Activated CD4-positive, alpha-beta memory T cell treated with anti-CD3 and anti-CD28 coated beads, Interleukin-2, amount 10 ng/mL, durations not matched to agents 7 days and 5 days (primary cell): ENCODE results near the gene KCNN1. TPM values are rescaled to one million over a fixed set of nuclear protein-coding genes. Genes with fewer than 3 reads are reported as not detected.
A peak's percentile ranks its signal among the peaks of the same experiment; 100 is the strongest.

Experiments used
- CTCF ChIA-PET: fragments of 350-600 bp; sonication (Branson Sonifier 250); formaldehyde crosslinking; loops from one replicate; lab custom pipeline; 2021; ENCODE audit warnings: antibody characterized with exemption, inconsistent platforms; lab: Charles Lee
- POLR2A ChIA-PET: fragments of 350-600 bp; sonication (Branson Sonifier 250); formaldehyde crosslinking; loops from one replicate; lab custom pipeline; 2021; ENCODE audit warnings: antibody characterized with exemption; lab: Charles Lee
- DNase-seq: peaks from one replicate; pipeline ENCODE4 v3.0.0-alpha.2; 2020
- H3K27ac Mint-ChIP-seq: one replicate; pipeline ENCODE4 v1.8.0; 2021; ENCODE audit warnings: mild to moderate bottlenecking, mixed read lengths
- H3K27me3 Mint-ChIP-seq: one replicate; pipeline ENCODE4 v1.8.0; 2021; ENCODE audit warnings: mixed read lengths
- H3K36me3 Mint-ChIP-seq: one replicate; pipeline ENCODE4 v1.8.0; 2021; ENCODE audit warnings: low read depth, mixed read lengths
- H3K4me1 Mint-ChIP-seq: one replicate; pipeline ENCODE4 v1.8.0; 2021; ENCODE audit warnings: mixed read lengths
- H3K4me3 Mint-ChIP-seq: one replicate; pipeline ENCODE4 v1.8.0; 2021; ENCODE audit warnings: mild to moderate bottlenecking, mixed read lengths
- H3K9me3 Mint-ChIP-seq: one replicate; pipeline ENCODE4 v1.8.0; 2021; ENCODE audit warnings: mixed read lengths
- total RNA-seq, 2 experiments: library from RNA; stranded (reverse); gene quantifications; one replicate each; pipeline ENCODE4 v1.2.3, GENCODE V29; 2021

Gene KCNN1
- total RNA-seq, 2 experiments from 2014 or later = not detected

GRCh38 chr19:17937371-17937900 is 29.5 kb upstream of the KCNN1 start:
- no peaks in the 10 kb centered on the region for H3K36me3 Mint-ChIP-seq
- peaks cover 12% of the 10 kb centered on the region for H3K4me1 Mint-ChIP-seq
- ChIA-PET CTCF (interaction anchor here (0.9 to 4.6 kb wide), 19 partner anchors 8 to 316 kb away, joined by 3 to 148 read pairs (median 4); partner anchors contain the start of genes ARRDC2, RPL18A and SLC5A5), POLR2A (interaction anchor here (0.8 to 1.6 kb wide), 5 partner anchors 57 to 153 kb away, joined by 3 to 11 read pairs (median 4); partner anchors contain the start of gene RPL18A)
- DNase-seq = no peak
- H3K27ac Mint-ChIP-seq = no peak overlapping the region
- H3K4me3 Mint-ChIP-seq = no peak overlapping the region
- no peaks in the 10 kb centered on the region for H3K27me3 Mint-ChIP-seq
- H3K9me3 Mint-ChIP-seq = no peaks in the 10 kb centered on the region

GRCh38 chr19:17938092-17938845 is 28.6 kb upstream of the KCNN1 start:
- Mint-ChIP-seq H3K36me3 (no peaks in the 10 kb centered on the region), H3K4me1 (peaks cover 8% of the 10 kb centered on the region), H3K27me3 (no peaks in the 10 kb centered on the region), H3K4me3 (no peak overlapping the region), H3K9me3 (no peaks in the 10 kb centered on the region), H3K27ac (no peak overlapping the region)
- ChIA-PET CTCF (interaction anchor here (0.8 to 4.6 kb wide), 23 partner anchors 9 to 316 kb away, joined by 3 to 148 read pairs (median 4); partner anchors contain the start of genes ARRDC2, RPL18A and SLC5A5), POLR2A (interaction anchor here (0.8 to 2.1 kb wide), 8 partner anchors 56 to 187 kb away, joined by 3 to 11 read pairs (median 4); partner anchors contain the start of genes FCHO1 and RPL18A)
- peak; percentile 87 for DNase-seq

GRCh38 chr19:17942181-17942580 is 24.7 kb upstream of the KCNN1 start:
- Mint-ChIP-seq H3K4me1 (peaks cover 9% of the 10 kb centered on the region), H3K36me3 (no peaks in the 10 kb centered on the region), H3K27me3 (no peaks in the 10 kb centered on the region), H3K27ac (no peak overlapping the region), H3K9me3 (no peaks in the 10 kb centered on the region), H3K4me3 (no peak overlapping the region)
- CTCF ChIA-PET = interaction anchor here (6.8 kb wide), 1 partner anchor 54 kb away, joined by 55 read pairs; no protein-coding TSS in a partner anchor
- DNase-seq = no peak
- POLR2A ChIA-PET = interaction anchor here (1.4 kb wide), 1 partner anchor 52 kb away, joined by 3 read pairs; no protein-coding TSS in a partner anchor

- Mint-ChIP-seq H3K27me3 (no peaks in the 10 kb centered on the region), H3K4me1 (peaks cover 13% of the 10 kb centered on the region), H3K4me3 (no peak overlapping the region), H3K27ac (no peak overlapping the region), H3K9me3 (no peaks in the 10 kb centered on the region), H3K36me3 (no peaks in the 10 kb centered on the region)
- CTCF ChIA-PET = interaction anchor here (6.8 kb wide), 1 partner anchor 53 kb away, joined by 55 read pairs; no protein-coding TSS in a partner anchor
- POLR2A ChIA-PET = interaction anchor here (1.4 kb wide), 1 partner anchor 52 kb away, joined by 3 read pairs; no protein-coding TSS in a partner anchor
- no peak for DNase-seq
These were observed 24.2 kb upstream of the KCNN1 start for GRCh38 chr19:17942582-17943273.

- H3K27me3 Mint-ChIP-seq = no peaks in the 10 kb centered on the region
- peaks cover 13% of the 10 kb centered on the region for H3K4me1 Mint-ChIP-seq
- no peak overlapping the region for H3K27ac Mint-ChIP-seq
- ChIA-PET CTCF (interaction anchor here (6.8 kb wide), 1 partner anchor 52 kb away, joined by 55 read pairs; no protein-coding TSS in a partner anchor), POLR2A (interaction anchor here (1.4 kb wide), 1 partner anchor 51 kb away, joined by 3 read pairs; no protein-coding TSS in a partner anchor)
- H3K9me3 Mint-ChIP-seq = no peaks in the 10 kb centered on the region
- no peaks in the 10 kb centered on the region for H3K36me3 Mint-ChIP-seq
- no peak overlapping the region for H3K4me3 Mint-ChIP-seq
- no peak for DNase-seq
These were observed 23.4 kb upstream of the KCNN1 start for GRCh38 chr19:17943274-17944221.

- H3K9me3 Mint-ChIP-seq = no peaks in the 10 kb centered on the region
- DNase-seq = no peak
- H3K4me1 Mint-ChIP-seq = peaks cover 19% of the 10 kb centered on the region
- H3K36me3 Mint-ChIP-seq = no peaks in the 10 kb centered on the region
- H3K27me3 Mint-ChIP-seq = peaks cover 6% of the 10 kb centered on the region
- POLR2A ChIA-PET = no interaction called here
- no peak overlapping the region for H3K4me3 Mint-ChIP-seq
- CTCF ChIA-PET = interaction anchor here (5.0 to 6.8 kb wide), 2 partner anchors 11 to 52 kb away, joined by 16 to 55 read pairs; partner anchors contain the start of gene CCDC124
- H3K27ac Mint-ChIP-seq = no peak overlapping the region
These were observed 22.6 kb upstream of the KCNN1 start for GRCh38 chr19:17944301-17944700.

- H3K27me3 Mint-ChIP-seq = peaks cover 31% of the 10 kb centered on the region
- no peak for DNase-seq
- H3K4me1 Mint-ChIP-seq = peaks cover 36% of the 10 kb centered on the region
- CTCF ChIA-PET = interaction anchor here (0.5 to 6.8 kb wide), 8 partner anchors 9 to 208 kb away, joined by 3 to 55 read pairs (median 3); partner anchors contain the start of gene CCDC124
- POLR2A ChIA-PET = interaction anchor here (0.6 to 2.1 kb wide), 4 partner anchors 14 to 333 kb away, joined by 3 to 10 read pairs (median 4); partner anchors contain the start of genes CCDC124 and RPL18A
- no peaks in the 10 kb centered on the region for H3K36me3 Mint-ChIP-seq
- H3K27ac Mint-ChIP-seq = peak overlapping the region; percentile 61
- no peaks in the 10 kb centered on the region for H3K9me3 Mint-ChIP-seq
- peak overlapping the region; percentile 76 for H3K4me3 Mint-ChIP-seq
These were observed 19.7 kb upstream of the KCNN1 start for GRCh38 chr19:17946965-17947784.

GRCh38 chr19:17947815-17948513 is 18.9 kb upstream of the KCNN1 start:
- Mint-ChIP-seq H3K27me3 (peaks cover 38% of the 10 kb centered on the region), H3K4me1 (peaks cover 38% of the 10 kb centered on the region)

GRCh38 chr19:17948514-17948900 is 18.4 kb upstream of the KCNN1 start:
- H3K4me3 Mint-ChIP-seq = peak overlapping the region; percentile 52
- no peak overlapping the region for H3K27ac Mint-ChIP-seq
- ChIA-PET CTCF (interaction anchor here (2.8 to 6.8 kb wide), 3 partner anchors 10 to 47 kb away, joined by 16 to 55 read pairs (median 17); partner anchors contain the start of gene CCDC124), POLR2A (interaction anchor here (1.0 to 2.1 kb wide), 2 partner anchors 16 to 52 kb away, joined by 3 to 10 read pairs; partner anchors contain the start of gene CCDC124)
- no peaks in the 10 kb centered on the region for H3K9me3 Mint-ChIP-seq
- H3K27me3 Mint-ChIP-seq = peaks cover 44% of the 10 kb centered on the region
- DNase-seq = no peak
- peaks cover 38% of the 10 kb centered on the region for H3K4me1 Mint-ChIP-seq
- H3K36me3 Mint-ChIP-seq = no peaks in the 10 kb centered on the region

More at GRCh38 chr19:17947815-17948513, 18.9 kb upstream of the KCNN1 start:
- no peak overlapping the region for H3K27ac Mint-ChIP-seq
- peak overlapping the region; percentile 76 for H3K4me3 Mint-ChIP-seq
- CTCF ChIA-PET = interaction anchor here (0.5 to 6.8 kb wide), 6 partner anchors 10 to 207 kb away, joined by 3 to 55 read pairs (median 10); partner anchors contain the start of gene CCDC124
- H3K9me3 Mint-ChIP-seq = no peaks in the 10 kb centered on the region
- DNase-seq = peak; percentile 95
- no peaks in the 10 kb centered on the region for H3K36me3 Mint-ChIP-seq
- POLR2A ChIA-PET = interaction anchor here (1.0 to 2.1 kb wide), 4 partner anchors 15 to 89 kb away, joined by 3 to 10 read pairs (median 4); partner anchors contain the start of genes CCDC124 and RPL18A
